Smooth muscle cell (in vitro differentiated cells): ENCODE results near the gene TM2D3. TPM values are rescaled to one million over a fixed set of nuclear protein-coding genes. Genes with fewer than 3 reads are reported as not detected.
"Not testable (repeated sequence)": the region's sequence is repeated elsewhere in the genome, so short reads cannot be mapped to it uniquely, and the experiment has no call there.

Experiments used
- DNase-seq: peaks from one replicate; lab custom pipeline; 2025; ENCODE audit not compliant: unreplicated experiment; lab: John Stamatoyannopoulos, UW
- H2AFZ ChIP-seq: fragments of 200-600 bp; sonication (generic); 2 replicates; pipeline ENCODE4 v1.6.0; 2016; ENCODE audit warnings: antibody characterized with exemption, low read depth, mild to moderate bottlenecking
- H3F3A ChIP-seq: fragments of 200-600 bp; sonication (generic); 2 replicates; pipeline ENCODE4 v1.6.0; 2017; ENCODE audit warnings: antibody characterized with exemption, low read depth
- H3K27ac ChIP-seq: fragments of 200-600 bp; sonication (generic); 2 replicates; pipeline ENCODE4 v1.5.1; 2016; ENCODE audit warnings: low read depth, mild to moderate bottlenecking
- H3K27me3 ChIP-seq: fragments of 200-600 bp; sonication (generic); 2 replicates; pipeline ENCODE4 v1.6.1; 2016; ENCODE audit warnings: low read depth, mild to moderate bottlenecking
- H3K36me3 ChIP-seq: fragments of 200-600 bp; sonication (generic); 2 replicates; pipeline ENCODE4 v1.5.1; 2016; ENCODE audit warnings: low read depth
- H3K4me1 ChIP-seq: fragments of 200-600 bp; sonication (generic); 2 replicates; pipeline ENCODE4 v1.5.1; 2016; ENCODE audit warnings: low read depth
- H3K4me2 ChIP-seq: fragments of 200-600 bp; sonication (generic); 2 replicates; pipeline ENCODE4 v1.6.0; 2016; ENCODE audit warnings: mild to moderate bottlenecking
- H3K4me3 ChIP-seq: fragments of 200-600 bp; sonication (generic); 2 replicates; pipeline ENCODE4 v1.5.1; 2016; ENCODE audit warnings: mild to moderate bottlenecking
- H3K79me2 ChIP-seq: fragments of 200-600 bp; sonication (generic); 2 replicates; pipeline ENCODE4 v1.6.0; 2016; ENCODE audit warnings: low read depth, mild to moderate bottlenecking
- H3K9ac ChIP-seq: fragments of 200-600 bp; sonication (generic); 2 replicates; pipeline ENCODE4 v1.6.0; 2016; ENCODE audit warnings: low read depth
- H3K9me3 ChIP-seq: fragments of 200-600 bp; sonication (generic); replicated peaks from 2 replicates; pipeline ENCODE4 v1.5.1; 2016; ENCODE audit warnings: low read depth
- H4K20me1 ChIP-seq: fragments of 200-600 bp; sonication (generic); 2 replicates; pipeline ENCODE4 v1.6.0; 2016; ENCODE audit warnings: low read depth
- CTCF ChIP-seq: fragments of 200-600 bp; sonication (generic); IDR thresholded peaks from 2 replicates; pipeline ENCODE4 v1.5.1; 2017; ENCODE audit warnings: borderline replicate concordance, mild to moderate bottlenecking, antibody characterized with exemption; ENCODE audit not compliant: insufficient read depth, poor library complexity, severe bottlenecking
- WGBS: methylation state at CpG from one replicate; pipeline ENCODE4 v1.1.7; 2016; ENCODE audit warnings: low lambda C conversion rate; 5-methylcytosine and 5-hydroxymethylcytosine counted together
- polyA plus RNA-seq: library from polyadenylated mRNA; unstranded; fragments of >200 nt; fragmentation: Nextera tagmentation; extraction: Ambion mirVana; gene quantifications from 2 replicates; pipeline ENCODE4 v1.2.1, GENCODE V29; 2016
- total RNA-seq: library from RNA; depleted of rRNA; stranded (reverse); fragments of >200 nt; gene quantifications from 2 replicates; pipeline ENCODE4 v1.2.3, GENCODE V29; 2014

TM2D3 gene
- total and polyA plus RNA-seq, 2 experiments from 2014 or later = 47.2 to 60.3 TPM

- no peak overlapping the region for H3K27ac ChIP-seq
- 97% methylated on average over 1 of the region's 1 CpG for WGBS
- H3K4me1 ChIP-seq = no peaks in the 10 kb centered on the region
- no peak overlapping the region for H3K4me3 ChIP-seq
- H3K4me2 ChIP-seq = no peak overlapping the region
- no peaks in the 10 kb centered on the region for H3F3A ChIP-seq
- TF ChIP-seq CTCF = no peak
- H2AFZ ChIP-seq = no peak overlapping the region
- no peaks in the 10 kb centered on the region for H4K20me1 ChIP-seq
- H3K36me3 ChIP-seq = no peaks in the 10 kb centered on the region
- no peaks in the 10 kb centered on the region for H3K79me2 ChIP-seq
- no peaks in the 10 kb centered on the region for H3K27me3 ChIP-seq
- H3K9me3 ChIP-seq = no peaks in the 10 kb centered on the region
- no peak overlapping the region for H3K9ac ChIP-seq
- DNase-seq = no peak
These were observed 10.0 kb upstream of the TM2D3 start for GRCh38 chr15:101662203-101662602.

GRCh38 chr15:101660005-101660404 lies 7.8 kb upstream of the TM2D3 start:
- 98% methylated on average over 2 of the region's 2 CpGs for WGBS
- Histone ChIP-seq H4K20me1 (no peaks in the 10 kb centered on the region), H3K79me2 (no peaks in the 10 kb centered on the region), H3K4me3 (no peak overlapping the region), H3K27me3 (no peaks in the 10 kb centered on the region), H3F3A (no peaks in the 10 kb centered on the region), H3K9ac (no peak overlapping the region), H2AFZ (no peak overlapping the region), H3K9me3 (no peaks in the 10 kb centered on the region), H3K27ac (no peak overlapping the region), H3K36me3 (no peaks in the 10 kb centered on the region), H3K4me1 (no peaks in the 10 kb centered on the region), H3K4me2 (no peak overlapping the region)
- DNase-seq = no peak
- no peak for TF ChIP-seq CTCF

- Histone ChIP-seq H3K27ac (no peak overlapping the region), H3K9me3 (no peaks in the 10 kb centered on the region), H3K4me2 (no peak overlapping the region), H2AFZ (no peak overlapping the region), H3K9ac (no peak overlapping the region), H3K27me3 (no peaks in the 10 kb centered on the region), H3K79me2 (no peaks in the 10 kb centered on the region), H3K4me1 (no peaks in the 10 kb centered on the region), H4K20me1 (no peaks in the 10 kb centered on the region), H3F3A (peaks cover 10% of the 10 kb centered on the region), H3K36me3 (no peaks in the 10 kb centered on the region), H3K4me3 (no peak overlapping the region)
- 98% methylated on average over 9 of the region's 9 CpGs for WGBS
- TF ChIP-seq CTCF = no peak
- no peak for DNase-seq
These were observed 6.0 kb upstream of the TM2D3 start for GRCh38 chr15:101657968-101658784.

GRCh38 chr15:101657171-101657570 lies 5.0 kb upstream of the TM2D3 start:
- no peaks in the 10 kb centered on the region for H4K20me1 ChIP-seq
- H3F3A ChIP-seq = peaks cover 10% of the 10 kb centered on the region
- H3K4me1 ChIP-seq = peaks cover 3% of the 10 kb centered on the region
- no peaks in the 10 kb centered on the region for H3K27me3 ChIP-seq
- 96% methylated on average over 10 of the region's 10 CpGs for WGBS
- no peaks in the 10 kb centered on the region for H3K79me2 ChIP-seq
- no peak for TF ChIP-seq CTCF
- no peak overlapping the region for H3K9ac ChIP-seq
- H3K9me3 ChIP-seq = no peaks in the 10 kb centered on the region
- H3K27ac ChIP-seq = no peak overlapping the region
- no peak overlapping the region for H3K4me2 ChIP-seq
- H3K4me3 ChIP-seq = no peak overlapping the region
- no peak for DNase-seq
- H2AFZ ChIP-seq = no peak overlapping the region
- no peaks in the 10 kb centered on the region for H3K36me3 ChIP-seq

- not testable (repeated sequence) for H3K27me3 ChIP-seq, H3K27ac ChIP-seq, DNase-seq, H3K4me3 ChIP-seq, H3K9me3 ChIP-seq, H3K4me2 ChIP-seq, H2AFZ ChIP-seq, H3K9ac ChIP-seq, H3K36me3 ChIP-seq, H4K20me1 ChIP-seq
- H3F3A ChIP-seq = peaks cover 12% of the 10 kb centered on the region
- H3K4me1 ChIP-seq = peaks cover 14% of the 10 kb centered on the region
- H3K79me2 ChIP-seq = peaks cover 17% of the 10 kb centered on the region
- 98% methylated on average over 10 of the region's 10 CpGs for WGBS
These were observed 2.6 kb upstream of the TM2D3 start for GRCh38 chr15:101654624-101655337.
